Gastroesophageal sphincter (tissue), 3 donors: ENCODE measurements around the gene CSNK2A3.

Source experiments
- EP300 ChIP-seq: sonication (generic); formaldehyde crosslinking; IDR thresholded peaks from one replicate; pipeline ENCODE4 v1.6.1; 2017; ENCODE audit warnings: antibody characterized with exemption, mild to moderate bottlenecking
- POLR2A ChIP-seq, 2 donors: fragments of 450-650 bp; IDR thresholded peaks; one replicate each; pipeline ENCODE4 v1.6.1; 2017; ENCODE audit warnings: antibody characterized with exemption in 2 of 2, mild to moderate bottlenecking in 2 of 2, moderate library complexity in 1 of 2
- POLR2AphosphoS5 ChIP-seq: sonication (generic); formaldehyde crosslinking; IDR thresholded peaks from one replicate; pipeline ENCODE4 v1.6.1; 2017; ENCODE audit warnings: antibody characterized with exemption
- TF ChIP-seq, protein P1 (sequence below), 4 experiments: fragments of 200-600 bp in 2 of 4; fragments of 450-650 bp in 2 of 4; sonication (generic) in 1 of 4; IDR thresholded peaks; one replicate each; pipeline ENCODE4 v1.5.1; 2017 to 2019; ENCODE audit warnings: antibody characterized with exemption in 4 of 4, mild to moderate bottlenecking in 2 of 4, moderate library complexity in 2 of 4

DNA sequence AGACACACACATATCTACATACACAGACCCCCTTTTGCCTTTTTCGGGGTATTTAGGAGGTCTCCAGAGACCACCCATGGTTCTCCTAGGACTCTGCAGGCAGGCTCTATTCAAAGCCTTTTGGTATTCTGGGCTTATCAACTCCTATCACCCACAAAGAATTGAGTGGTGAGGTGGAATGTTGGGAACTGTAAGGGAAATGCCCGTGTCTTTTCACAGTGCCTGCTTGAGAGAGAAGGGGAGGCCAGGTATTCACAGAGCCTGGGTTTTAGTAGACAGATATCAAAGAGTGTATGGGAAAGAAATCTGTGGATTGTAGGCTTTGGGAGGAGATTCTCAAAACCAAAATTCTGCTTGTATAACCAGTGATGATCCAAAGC lies 44.0 kb upstream of the CSNK2A3 start:
- TF ChIP-seq, protein P1, sequence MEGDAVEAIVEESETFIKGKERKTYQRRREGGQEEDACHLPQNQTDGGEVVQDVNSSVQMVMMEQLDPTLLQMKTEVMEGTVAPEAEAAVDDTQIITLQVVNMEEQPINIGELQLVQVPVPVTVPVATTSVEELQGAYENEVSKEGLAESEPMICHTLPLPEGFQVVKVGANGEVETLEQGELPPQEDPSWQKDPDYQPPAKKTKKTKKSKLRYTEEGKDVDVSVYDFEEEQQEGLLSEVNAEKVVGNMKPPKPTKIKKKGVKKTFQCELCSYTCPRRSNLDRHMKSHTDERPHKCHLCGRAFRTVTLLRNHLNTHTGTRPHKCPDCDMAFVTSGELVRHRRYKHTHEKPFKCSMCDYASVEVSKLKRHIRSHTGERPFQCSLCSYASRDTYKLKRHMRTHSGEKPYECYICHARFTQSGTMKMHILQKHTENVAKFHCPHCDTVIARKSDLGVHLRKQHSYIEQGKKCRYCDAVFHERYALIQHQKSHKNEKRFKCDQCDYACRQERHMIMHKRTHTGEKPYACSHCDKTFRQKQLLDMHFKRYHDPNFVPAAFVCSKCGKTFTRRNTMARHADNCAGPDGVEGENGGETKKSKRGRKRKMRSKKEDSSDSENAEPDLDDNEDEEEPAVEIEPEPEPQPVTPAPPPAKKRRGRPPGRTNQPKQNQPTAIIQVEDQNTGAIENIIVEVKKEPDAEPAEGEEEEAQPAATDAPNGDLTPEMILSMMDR (IDR thresholded peaks at IDR 0.05) = no peak
- no peak for TF ChIP-seq POLR2A (IDR thresholded peaks at IDR 0.05)
- no peak for TF ChIP-seq EP300
- TF ChIP-seq POLR2AphosphoS5 = no peak
